ENCODE results near the gene TSPAN19. TPM values are rescaled to one million over a fixed set of nuclear protein-coding genes. Genes with fewer than 3 reads are reported as not detected.

TSPAN19 gene
- total RNA-seq, 1 experiment from 2014 or later: not detected

DNA sequence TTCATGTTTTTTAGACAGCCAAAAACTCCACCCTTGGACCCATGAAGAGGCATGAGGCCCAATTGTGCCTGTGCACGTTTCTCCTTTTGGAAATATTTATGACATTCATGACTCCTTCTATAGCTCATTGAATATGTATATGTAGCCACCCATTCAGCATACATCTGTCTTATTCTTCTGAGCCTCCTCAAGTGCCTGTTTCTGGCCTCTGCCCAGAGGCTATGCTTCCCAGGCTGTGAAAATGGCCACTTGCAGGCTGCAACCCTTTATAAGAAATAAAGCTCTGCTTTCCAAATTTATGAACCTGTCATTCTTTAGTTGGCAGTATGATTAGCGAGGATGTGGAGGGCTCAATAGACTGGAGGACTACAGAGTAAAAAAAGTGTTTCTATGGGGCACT, 35.3 kb downstream of the TSPAN19 start:
- Mint-ChIP-seq H3K9me3 (peaks cover 0 to 9% of the 10 kb centered on the region in 2 experiments; a peak in 4 of 5 replicates), H3K4me1 (peaks cover 25 to 27% of the 10 kb centered on the region in 2 experiments), H3K27ac (peak overlapping the region in 1 of 3 experiments; percentile 31; a peak in 1 of 7 replicates), H3K27me3 (ENCODE audit: low read depth) (no peaks in the 10 kb centered on the region), H3K36me3 (ENCODE audit: insufficient read depth in 1 of 3, low read depth in 3 of 3) (peaks cover 0 to 18% (median 4%) of the 10 kb centered on the region in 3 experiments; a peak in 5 of 7 replicates), H3K4me3 (no peak overlapping the region)
- H3K18ac ChIP-seq (ENCODE audit: insufficient read length, low read depth, low read length): no peak overlapping the region
- H2BK5ac ChIP-seq (ENCODE audit: insufficient read length, low read length): no peak overlapping the region
- no peak overlapping the region for H3T11ph ChIP-seq (ENCODE audit: low read length)
- TF ChIP-seq, protein P1, sequence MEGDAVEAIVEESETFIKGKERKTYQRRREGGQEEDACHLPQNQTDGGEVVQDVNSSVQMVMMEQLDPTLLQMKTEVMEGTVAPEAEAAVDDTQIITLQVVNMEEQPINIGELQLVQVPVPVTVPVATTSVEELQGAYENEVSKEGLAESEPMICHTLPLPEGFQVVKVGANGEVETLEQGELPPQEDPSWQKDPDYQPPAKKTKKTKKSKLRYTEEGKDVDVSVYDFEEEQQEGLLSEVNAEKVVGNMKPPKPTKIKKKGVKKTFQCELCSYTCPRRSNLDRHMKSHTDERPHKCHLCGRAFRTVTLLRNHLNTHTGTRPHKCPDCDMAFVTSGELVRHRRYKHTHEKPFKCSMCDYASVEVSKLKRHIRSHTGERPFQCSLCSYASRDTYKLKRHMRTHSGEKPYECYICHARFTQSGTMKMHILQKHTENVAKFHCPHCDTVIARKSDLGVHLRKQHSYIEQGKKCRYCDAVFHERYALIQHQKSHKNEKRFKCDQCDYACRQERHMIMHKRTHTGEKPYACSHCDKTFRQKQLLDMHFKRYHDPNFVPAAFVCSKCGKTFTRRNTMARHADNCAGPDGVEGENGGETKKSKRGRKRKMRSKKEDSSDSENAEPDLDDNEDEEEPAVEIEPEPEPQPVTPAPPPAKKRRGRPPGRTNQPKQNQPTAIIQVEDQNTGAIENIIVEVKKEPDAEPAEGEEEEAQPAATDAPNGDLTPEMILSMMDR (conservative IDR thresholded peaks at IDR 0.05): no peak
- H4K8ac ChIP-seq (replicated peaks; ENCODE audit: insufficient read length, low read depth, low read length): no peak overlapping the region
- no peak overlapping the region for H3K4me2 ChIP-seq (ENCODE audit: insufficient read depth, insufficient read length, low read length)
- H3K79me1 ChIP-seq (ENCODE audit: insufficient read depth, low read depth, low read length, poor library complexity, severe bottlenecking): no peaks in the 10 kb centered on the region
- H3K27ac ChIP-seq (ENCODE audit: insufficient read length, low read depth, low read length): no peak overlapping the region
- no peak overlapping the region for H2BK12ac ChIP-seq (ENCODE audit: insufficient read length, low read depth, low read length)
- H3K4ac ChIP-seq (ENCODE audit: low read depth, low read length): no peak overlapping the region
- DNase-seq: no peak
- no peak overlapping the region for H4K5ac ChIP-seq (ENCODE audit: insufficient read length, low read depth, low read length)
- no peaks in the 10 kb centered on the region for H3K23me2 ChIP-seq (ENCODE audit: insufficient read length, low read depth, low read length, poor library complexity, severe bottlenecking)
- no peak overlapping the region for H3K23ac ChIP-seq (ENCODE audit: insufficient read length, low read depth, low read length)
- peaks cover 8% of the 10 kb centered on the region; the same call in 1 of the 2 replicates for H3K4me1 ChIP-seq (ENCODE audit: insufficient read depth, low read length)
- no peaks in the 10 kb centered on the region for H3K79me2 ChIP-seq (ENCODE audit: insufficient read depth, low read length)
- no peak overlapping the region for H3K14ac ChIP-seq (ENCODE audit: insufficient read depth, low read length)
- WGBS (ENCODE audit: extremely low coverage, insufficient read length, low lambda C conversion rate): no CpG with 5 or more reads among the region's 2 CpGs
- H2BK120ac ChIP-seq (ENCODE audit: low read depth, low read length, poor library complexity, severe bottlenecking): no peak overlapping the region
- H3K27me3 ChIP-seq (ENCODE audit: insufficient read depth, low read length): no peaks in the 10 kb centered on the region
- H2AFZ ChIP-seq (ENCODE audit: low read length): no peak overlapping the region
- H3K9ac ChIP-seq (ENCODE audit: extremely low read depth, insufficient read length, low read length): no peak overlapping the region
- no peaks in the 10 kb centered on the region for H3K9me3 ChIP-seq (ENCODE audit: control insufficient read depth, low read depth, low read length)
- H3K56ac ChIP-seq (ENCODE audit: insufficient read length, low read depth, low read length): no peak overlapping the region
- H4K91ac ChIP-seq (ENCODE audit: insufficient read length, low read depth, low read length): no peak overlapping the region
- no peaks in the 10 kb centered on the region for H4K20me1 ChIP-seq (ENCODE audit: control insufficient read depth, insufficient read depth, insufficient read length)
- no peak overlapping the region for H2BK20ac ChIP-seq (ENCODE audit: low read depth, low read length, poor library complexity, severe bottlenecking)
- H2AK5ac ChIP-seq (ENCODE audit: insufficient read length, low read length): no peak overlapping the region
- no peak overlapping the region for H2BK15ac ChIP-seq (ENCODE audit: low read depth, low read length)
